HG03469 (cell line): ENCODE data around the gene AIFM2.
"Not testable (repeated sequence)": the region's sequence is repeated elsewhere in the genome, so short reads cannot be mapped to it uniquely, and the experiment has no call there.

Source experiments
- ATAC-seq: cut with Tn5 transposase; IDR thresholded peaks from one replicate; pipeline ENCODE4 v1.9.1; 2021; ENCODE audit warnings: mild to moderate bottlenecking, moderate library complexity, moderate number of reproducible peaks; ENCODE audit not compliant: unreplicated experiment

The AIFM2 gene

DNA sequence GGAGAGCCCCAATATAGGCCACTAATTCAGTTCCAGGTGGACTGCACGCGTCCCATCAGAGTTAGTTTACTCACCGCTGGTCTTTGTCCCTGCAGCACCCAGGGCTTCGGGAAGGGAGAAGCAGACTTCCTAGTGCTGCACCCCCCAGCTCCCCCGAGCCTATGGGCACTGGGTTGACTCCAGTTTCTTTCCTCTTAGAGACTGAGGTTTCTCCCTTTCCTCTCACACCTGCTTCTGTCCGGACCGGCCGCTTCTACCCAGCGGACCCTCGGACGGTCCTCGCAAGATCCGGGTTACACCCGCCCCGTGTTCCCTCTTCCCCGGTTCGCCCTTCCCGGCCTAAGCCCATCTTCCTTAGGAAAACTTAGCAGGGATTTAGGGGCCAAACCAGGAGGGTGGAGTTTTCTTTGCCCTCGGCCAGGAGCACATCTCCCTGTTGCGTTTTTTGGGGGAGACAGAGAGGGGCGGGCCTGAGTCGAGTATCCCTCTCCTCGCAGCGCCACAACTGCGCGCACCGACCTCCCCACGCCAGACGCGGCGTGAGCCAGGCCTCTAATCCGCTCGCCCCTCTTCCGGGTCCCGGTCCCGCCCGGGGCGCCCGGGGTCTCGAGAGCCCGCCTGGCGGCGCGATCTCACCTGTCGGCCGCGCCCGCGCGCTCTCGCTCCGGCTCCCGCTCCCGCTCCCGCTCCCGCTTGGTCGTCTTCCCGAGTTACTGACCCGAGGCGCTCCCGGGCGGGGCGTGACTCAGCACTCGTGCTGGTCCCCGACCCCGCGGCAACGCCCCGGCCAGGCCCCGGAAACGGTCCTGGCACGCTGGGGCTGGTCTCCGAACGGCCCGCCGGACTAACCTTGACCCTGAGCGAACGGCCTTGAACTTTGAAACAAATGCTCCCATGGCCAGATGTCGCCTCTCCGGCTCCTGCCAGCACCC lies at the start of gene AIFM2:
TSS of gene AIFM2 (minus strand) at position 728 of the 932 bp plus-strand sequence. CDS start 8,741 bp downstream, outside the sequence.
- peak; percentile 51 for ATAC-seq

- ATAC-seq, result not testable (repeated sequence)
Measured at GRCh38 chr10:70179209-70179608, 46.6 kb upstream of the AIFM2 start.

- ATAC-seq, result no peak
Measured at GRCh38 chr10:70178139-70178725, 45.6 kb upstream of the AIFM2 start.

GRCh38 chr10:70176441-70176840 lies 43.8 kb upstream of the AIFM2 start:
- ATAC-seq, result no peak

DNA sequence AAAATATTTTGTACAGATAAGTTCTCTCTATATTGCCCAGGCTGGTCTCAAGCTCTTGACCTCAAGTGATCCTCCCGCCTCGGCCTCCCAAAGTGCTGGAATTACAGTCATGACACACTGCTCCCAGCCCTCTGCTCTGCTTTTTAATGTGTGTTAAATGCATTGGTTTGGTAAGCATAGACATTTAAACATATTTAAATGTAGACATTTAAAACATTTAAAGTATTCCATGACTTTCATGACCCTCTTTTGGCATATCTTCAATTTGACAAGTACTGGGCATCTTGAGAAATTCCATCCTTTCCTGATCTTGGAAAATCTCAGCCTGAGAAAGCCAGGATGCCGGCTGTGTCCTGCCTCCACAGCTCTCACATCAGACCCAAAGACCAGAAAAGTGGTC lies 42.9 kb upstream of the AIFM2 start:
- ATAC-seq, result no peak

- no peak for ATAC-seq
Measured at GRCh38 chr10:70174058-70174741, 41.6 kb upstream of the AIFM2 start.

DNA sequence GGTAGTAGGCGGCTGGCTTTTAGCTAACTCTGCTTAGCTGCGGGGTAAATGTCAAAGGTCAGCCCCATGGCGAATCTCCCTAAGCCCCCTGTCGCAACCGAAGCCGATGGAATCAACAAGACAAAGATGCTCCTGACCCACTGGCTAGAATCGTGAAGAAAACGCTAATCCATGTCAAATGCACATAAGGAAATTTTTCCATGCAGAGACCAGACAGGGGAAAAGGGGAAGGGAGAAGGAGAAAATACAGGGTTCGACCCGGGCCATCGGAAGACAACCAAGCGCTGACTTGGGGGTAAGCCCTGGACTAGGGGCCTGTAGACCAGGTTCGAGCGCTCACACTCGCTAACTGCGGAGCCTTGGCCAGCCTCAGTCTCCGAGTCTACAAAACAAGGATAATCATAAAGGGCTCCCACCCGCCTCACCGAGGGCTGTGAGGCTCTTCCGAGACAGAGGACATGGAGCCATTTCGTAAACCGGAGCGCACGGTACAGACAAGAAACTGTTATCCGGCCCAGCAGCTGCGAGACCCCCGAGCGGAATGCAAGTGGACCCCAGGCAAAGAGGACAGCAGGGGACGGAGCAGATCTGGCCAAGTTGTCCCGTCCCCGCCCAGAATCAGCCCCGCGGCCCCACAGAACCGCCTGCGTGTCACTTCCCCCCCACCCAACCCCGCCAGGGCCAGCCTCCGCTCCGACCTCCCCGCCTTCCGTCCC lies 37.2 kb upstream of the AIFM2 start:
- no peak for ATAC-seq

DNA sequence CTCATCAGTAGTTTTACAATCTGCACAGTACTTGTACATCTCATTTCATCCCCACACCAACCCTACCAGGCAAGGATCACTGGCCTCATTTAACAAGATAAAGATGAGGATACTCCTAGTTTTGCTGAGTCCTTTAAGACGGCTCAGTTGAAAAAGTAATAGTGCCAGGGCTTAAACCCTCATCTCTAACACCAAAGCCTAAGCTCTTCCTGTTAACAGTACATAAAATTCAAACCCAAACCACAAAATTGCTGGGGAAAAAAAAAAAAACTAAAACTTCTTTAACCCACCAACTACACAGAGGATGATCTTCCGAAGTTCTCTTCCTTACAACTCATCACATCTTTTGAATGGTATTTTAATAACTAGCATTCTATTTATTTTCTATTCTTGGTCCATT lies 36.4 kb upstream of the AIFM2 start:
- no peak for ATAC-seq

DNA sequence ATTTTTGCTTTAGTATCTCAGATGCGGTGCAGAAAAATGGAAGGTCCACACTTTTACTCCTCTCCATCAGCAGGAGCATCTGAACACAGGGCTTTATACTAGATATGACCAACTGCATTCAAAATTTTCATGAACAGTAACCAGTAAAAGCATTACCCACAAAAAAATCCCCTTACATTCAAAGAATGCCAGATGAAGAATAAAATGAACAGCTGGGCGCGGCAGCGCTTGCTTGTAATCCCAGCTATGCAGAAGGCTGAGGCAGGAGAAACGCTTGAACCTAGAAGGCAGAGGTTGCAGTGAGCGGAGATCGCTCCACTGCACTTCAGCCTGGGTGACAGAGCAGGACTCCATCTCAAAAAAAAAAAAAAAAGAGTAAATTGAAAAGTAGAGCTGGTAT lies 34.6 kb upstream of the AIFM2 start:
- ATAC-seq, result no peak

DNA sequence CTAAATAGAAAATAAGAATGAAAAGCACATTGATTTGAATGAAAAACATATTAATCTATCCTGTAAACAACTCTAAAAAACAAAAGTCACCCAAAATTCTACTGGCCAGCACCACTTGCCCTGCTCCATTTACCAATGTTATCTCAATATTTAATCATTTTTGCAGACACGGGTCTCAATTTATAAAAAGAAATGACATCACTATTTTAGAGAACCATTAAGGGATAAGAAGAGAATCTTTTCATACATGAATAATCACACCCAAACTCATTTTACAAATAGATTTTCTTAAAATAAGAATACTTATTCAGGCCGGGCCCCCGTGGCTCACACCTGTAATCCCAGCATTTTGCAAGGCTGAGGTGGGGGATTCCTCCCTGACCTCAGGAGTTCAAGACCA lies 33.8 kb upstream of the AIFM2 start:
- ATAC-seq, result no peak

GRCh38 chr10:70164163-70164562 lies 31.5 kb upstream of the AIFM2 start:
- ATAC-seq, result no peak

- no peak for ATAC-seq
Measured at GRCh38 chr10:70163448-70163847, 30.8 kb upstream of the AIFM2 start.

- ATAC-seq, result peak; percentile 57
Measured at GRCh38 chr10:70162892-70163201, 30.2 kb upstream of the AIFM2 start.

DNA sequence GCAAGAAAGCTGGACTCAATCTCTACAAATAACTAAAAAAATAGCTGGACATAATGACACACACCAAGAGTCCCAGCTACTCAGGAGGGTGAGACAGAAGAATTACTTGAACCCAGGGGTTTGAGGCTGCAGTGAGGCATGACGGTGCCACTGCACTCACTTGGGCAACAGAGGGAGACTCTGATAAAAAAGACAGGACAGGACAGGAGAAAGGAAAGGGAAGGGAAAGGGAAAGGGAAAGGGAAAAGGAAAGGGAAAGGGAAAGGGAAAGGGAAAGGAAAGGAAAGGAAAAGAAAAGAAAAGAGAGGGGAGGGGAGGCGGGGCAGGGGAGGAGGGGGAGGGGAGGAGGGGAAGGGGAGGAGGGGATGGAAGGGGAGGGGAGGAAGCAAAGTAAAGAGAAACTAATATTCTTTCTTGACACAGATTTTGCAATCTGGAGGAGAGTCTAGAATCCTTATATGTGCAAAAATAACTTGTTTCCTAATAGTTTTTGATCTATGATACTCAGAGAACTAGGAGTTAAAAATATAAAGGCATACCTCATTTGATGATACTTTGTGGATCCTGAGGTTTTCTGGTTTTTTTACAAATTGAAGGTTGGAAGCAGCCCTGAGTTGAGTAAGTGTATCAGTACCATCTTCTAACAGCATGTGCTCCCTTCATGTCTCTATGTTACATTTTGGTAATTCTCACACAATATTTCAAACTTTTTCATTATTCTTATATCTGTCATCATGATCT lies 29.7 kb upstream of the AIFM2 start:
- ATAC-seq, result peak; percentile 12

- no peak for ATAC-seq
Measured at GRCh38 chr10:70160798-70161197, 28.2 kb upstream of the AIFM2 start.

DNA sequence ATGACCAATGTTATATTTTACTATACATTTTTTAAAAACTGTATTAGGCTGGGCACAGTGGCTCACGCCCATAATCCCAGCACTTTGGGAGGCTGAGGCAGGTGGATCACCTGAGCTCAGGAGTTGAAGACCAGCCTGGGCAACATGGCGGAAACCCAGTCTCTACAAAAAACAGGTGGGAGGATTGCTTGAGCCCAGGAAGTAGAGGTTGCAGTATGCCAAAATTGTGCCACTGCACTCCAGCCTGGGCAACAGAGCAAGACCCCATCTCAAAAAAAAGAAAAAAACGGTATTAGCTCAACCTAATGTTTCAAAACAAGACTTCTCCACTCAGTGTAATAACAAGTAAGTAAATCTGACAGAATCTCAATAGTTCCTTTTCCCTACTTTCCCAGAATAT lies 26.7 kb upstream of the AIFM2 start:
- not testable (repeated sequence) for ATAC-seq

DNA sequence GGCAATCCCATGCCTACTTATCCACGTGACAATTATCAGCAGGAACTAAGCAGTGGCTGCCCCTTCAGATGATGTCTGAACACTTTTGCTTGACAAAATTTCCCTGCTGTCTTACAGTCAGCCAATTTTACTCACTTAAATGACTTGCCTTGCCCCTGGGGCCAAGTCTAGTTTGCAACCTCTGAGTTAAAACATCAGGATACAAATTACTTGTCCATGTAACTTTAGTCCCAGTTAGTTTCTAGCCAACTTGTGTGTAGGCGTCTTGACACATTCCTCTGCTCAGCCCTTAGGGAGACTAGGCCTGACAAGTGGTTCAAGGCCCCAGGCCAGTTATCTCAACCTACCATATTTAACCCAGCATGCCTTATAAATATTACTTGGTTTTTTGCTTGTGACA lies 25.5 kb upstream of the AIFM2 start:
- ATAC-seq, result no peak

GRCh38 chr10:70155255-70155838 lies 22.7 kb upstream of the AIFM2 start:
- no peak for ATAC-seq

DNA sequence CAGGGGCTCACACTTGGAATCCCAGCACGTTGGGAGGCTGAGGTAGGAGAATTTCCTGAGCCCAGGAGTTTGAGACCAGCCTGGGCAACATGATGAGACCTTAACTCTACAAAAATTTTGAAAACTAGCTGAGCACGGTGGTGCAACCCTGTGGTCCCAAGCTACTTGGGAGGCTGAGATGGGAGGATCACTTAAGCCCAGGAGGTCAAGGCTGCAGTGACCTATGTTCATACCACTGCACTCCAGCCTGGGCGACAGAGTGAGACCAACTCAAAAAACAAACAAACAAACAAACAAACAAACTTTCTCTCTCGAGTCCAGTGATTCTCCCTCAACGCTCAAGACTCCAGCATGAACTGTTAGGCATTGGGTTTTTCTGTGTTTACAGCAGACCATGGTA lies 15.9 kb upstream of the AIFM2 start:
- no peak for ATAC-seq

- no peak for ATAC-seq
Measured at GRCh38 chr10:70147259-70147625, 14.6 kb upstream of the AIFM2 start.
